HT-29 (cell line): ENCODE results near the gene COL18A1. TPM values are rescaled to one million over a fixed set of nuclear protein-coding genes. Genes with fewer than 3 reads are reported as not detected.

ENCODE experiments used
- DNase-seq: peaks from one replicate; pipeline ENCODE4 v3.0.0-alpha.2; 2015; ENCODE audit warnings: low spot score
- total RNA-seq: library from RNA; depleted of rRNA; stranded (reverse); fragments of >200 nt; shearing (Covaris generic); gene quantifications from 2 replicates; pipeline ENCODE4 v1.2.3, GENCODE V29; 2014

The COL18A1 gene
- total RNA-seq, 1 experiment from 2014 or later = 27.7 TPM

- no peak for DNase-seq
These were observed 126.6 kb downstream of the COL18A1 start for GRCh38 chr21:45531393-45532215.

- DNase-seq = no peak
These were observed 127.9 kb downstream of the COL18A1 start for GRCh38 chr21:45532826-45533360.

GRCh38 chr21:45533361-45533845, 128.4 kb downstream of the COL18A1 start:
- DNase-seq = no peak

DNA sequence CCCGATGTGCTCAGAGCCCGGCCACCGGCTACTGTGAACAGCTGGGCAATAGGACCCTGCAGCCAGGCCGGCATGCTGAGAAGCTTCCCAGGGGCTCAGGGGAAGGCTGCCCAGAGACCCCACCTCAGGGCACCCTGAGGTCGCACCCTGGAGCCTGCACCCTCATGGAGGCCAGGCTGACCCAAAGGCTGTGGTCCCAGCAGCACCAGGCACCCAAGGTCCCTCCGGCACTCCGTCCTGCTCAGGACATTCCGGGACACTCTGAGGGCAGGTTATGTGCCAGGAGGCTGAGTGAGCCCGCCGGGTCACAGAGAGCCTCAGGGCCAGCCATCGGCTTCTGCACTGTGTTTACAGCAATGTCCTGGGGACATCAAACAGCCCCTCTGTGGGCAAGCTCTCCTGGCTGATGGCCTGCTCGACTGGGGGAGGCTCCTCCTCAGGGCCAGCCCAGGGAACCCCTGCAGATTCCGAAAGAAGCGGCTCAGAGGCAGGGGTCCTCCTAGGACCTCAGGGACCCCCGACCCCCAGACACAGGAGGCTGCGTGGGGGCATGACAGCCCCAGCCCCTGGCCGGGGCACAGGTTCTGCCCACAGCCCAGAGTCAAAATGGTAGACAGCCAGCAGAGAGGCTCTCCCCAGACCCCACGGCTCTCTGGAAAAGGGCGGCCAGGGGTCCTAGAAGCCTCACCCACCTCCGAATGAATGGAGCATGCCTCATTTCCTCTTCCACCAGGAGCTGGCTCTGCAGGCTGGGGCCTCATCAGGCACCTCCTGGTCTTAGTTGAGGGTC, 129.1 kb downstream of the COL18A1 start:
- peak; percentile 26 for DNase-seq

DNA sequence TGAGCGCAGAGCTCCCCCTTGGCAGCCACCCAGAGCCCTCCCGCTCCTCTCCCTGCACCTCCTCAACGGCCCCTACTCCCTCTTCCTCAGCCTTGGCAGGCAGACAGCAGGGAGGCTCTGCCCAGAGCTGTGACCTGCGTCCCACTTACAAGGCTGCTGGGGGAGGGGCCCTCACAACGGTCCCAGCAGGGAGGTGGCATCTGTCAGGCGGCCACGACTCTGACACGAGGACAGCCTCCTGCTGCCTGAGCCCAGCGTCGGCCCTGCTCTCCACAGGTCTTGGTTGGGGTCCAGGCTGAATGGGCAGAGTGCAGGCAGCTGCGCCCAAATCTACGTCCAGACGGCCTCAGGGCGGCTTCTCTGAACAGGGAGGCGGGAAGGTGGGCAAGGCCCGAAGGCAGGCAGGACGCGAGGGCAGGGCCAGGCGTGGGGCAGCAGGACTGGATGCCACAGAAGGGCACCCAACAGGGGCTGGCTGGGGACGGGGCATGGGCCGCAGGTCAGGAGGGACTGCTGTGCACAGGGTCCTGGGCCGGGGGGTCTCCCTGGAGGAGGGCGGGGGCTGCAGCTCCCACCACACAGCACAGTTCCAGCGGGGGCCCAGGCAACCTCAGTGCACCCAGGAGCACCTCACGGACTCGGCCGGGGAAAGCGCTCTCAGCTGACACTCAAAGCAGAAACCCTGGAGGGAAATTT, 129.8 kb downstream of the COL18A1 start:
- peak; percentile 68 for DNase-seq

- DNase-seq = no peak
These were observed 130.5 kb downstream of the COL18A1 start for GRCh38 chr21:45535341-45536081.

GRCh38 chr21:45536301-45537081, 131.5 kb downstream of the COL18A1 start:
- DNase-seq = no peak

DNA sequence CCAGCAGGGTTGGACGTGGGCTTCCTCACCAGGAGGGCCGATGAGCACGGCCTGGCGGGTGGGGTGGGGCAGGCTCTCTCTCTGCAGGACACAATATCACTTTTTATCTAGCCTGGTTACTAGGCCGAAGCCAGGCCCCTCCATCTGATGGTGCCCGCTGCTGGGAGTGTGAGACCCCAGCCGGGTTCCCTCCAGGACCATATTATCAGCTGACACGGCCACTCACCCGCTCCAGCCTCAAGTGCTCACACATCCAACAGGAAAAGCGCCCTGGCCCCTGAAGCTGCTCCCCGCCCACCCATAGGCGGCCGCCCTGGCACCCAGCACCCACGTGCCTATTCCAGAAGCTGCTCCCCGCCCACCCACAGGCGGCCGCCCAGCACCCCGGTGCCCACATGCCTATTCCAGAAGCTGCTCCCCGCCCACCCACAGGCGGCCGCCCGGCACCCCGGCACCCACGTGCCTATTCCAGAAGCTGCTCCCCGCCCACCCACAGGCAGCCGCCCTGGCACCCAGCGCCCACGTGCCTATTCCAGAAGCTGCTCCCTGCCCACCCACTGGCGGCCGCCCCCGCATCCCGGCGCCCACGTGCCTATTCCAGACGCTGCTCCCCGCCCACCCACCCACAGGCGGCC, 132.3 kb downstream of the COL18A1 start:
- DNase-seq = no peak

DNA sequence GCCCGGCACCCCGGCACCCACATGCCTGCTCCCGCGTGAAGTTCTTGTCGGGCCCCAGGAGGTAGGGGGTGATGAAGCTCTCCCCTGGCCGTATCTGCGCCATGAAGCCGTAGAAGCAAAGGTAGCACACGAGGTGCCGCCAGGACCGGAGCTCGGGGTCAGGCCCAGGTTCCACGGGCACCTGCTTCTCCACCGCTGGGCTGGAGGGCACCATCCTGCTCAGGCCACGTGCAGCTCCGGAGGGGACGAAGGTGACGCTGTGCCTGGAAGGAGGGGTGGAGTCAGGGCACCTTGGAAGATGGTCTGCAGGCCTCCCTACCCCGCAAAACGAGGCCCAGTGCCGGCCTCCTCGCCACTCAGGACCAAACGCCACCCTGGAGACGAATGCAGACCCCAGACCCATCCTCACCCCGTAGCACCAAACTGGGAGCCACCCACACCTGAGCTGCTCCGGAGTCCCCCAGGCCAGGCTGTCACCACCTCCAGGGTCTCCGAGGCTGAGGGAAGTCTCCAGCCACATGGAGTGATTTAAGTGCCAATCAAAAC, 132.9 kb downstream of the COL18A1 start:
- no peak for DNase-seq

DNA sequence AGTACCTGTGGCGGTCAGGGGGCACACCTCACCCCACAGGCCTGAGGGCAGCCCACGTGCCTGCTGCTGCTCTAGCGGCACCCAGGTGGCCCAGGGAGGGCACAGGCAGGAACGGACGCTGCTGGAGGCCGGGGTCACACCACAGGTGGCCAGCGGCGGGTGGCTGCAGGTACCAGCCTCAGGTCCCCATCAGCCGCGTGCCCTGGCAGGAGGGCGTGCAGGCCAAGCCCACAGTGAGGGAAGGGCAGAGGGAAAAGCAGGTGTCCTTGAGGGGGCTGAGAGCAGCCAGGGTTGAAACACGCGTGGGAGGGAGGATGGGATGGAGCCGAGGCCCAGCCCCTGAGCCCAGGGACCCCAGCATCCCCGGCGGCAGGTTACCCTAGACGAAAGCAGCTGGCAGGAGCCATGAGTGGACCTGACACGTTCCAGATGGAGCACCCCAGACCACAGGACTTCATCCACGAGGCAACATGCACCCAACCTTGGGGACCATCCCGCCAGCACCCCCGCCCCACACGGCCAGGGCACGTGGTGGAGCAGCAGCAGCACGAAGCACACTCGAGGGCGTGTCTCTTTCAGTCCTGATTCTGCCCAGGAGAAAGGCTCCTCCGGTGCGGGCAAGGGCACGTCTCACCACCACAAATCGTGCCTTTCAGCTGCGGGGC, 133.5 kb downstream of the COL18A1 start:
- no peak for DNase-seq

GRCh38 chr21:45539046-45539795, 134.3 kb downstream of the COL18A1 start:
- no peak for DNase-seq

DNA sequence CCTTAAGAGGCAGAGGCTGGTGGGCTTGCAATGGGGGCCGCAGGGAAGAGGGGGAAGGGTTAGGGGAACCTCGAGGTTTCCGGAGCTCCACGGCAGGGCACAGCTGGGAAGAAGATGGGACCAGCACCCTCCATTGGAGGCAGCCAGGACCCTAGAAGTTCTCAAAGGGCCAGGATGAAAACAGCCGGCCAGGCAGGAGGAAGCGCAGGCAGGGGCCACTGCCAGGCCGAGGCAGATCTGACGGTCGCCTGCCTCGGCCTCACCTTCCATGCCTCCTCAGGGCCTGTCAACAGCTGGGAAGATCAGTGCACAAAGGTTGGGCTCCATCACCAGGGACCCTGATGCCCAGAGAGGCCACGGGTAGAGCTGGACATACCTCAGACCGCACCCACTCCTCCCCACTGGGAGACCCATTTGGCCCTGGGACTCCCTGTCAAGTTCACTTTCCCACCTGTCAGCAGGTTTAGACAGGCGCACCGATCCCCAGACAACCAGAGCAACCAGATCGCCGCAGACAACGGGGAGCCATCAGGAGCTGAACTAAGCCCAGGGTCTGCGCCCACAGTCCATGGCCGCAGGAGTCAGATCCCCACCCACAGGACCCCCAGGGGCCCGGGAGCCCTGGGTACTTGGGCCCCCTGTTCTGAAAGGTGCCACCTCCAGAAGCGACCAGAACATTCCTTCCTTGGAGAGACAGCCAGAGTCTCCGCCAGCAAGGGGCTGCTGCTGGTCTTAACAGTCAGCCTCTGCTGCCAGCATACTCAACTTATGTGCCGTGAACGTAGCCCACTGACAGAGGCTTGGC, 135.0 kb downstream of the COL18A1 start:
- no peak for DNase-seq

- DNase-seq = no peak
These were observed 135.6 kb downstream of the COL18A1 start for GRCh38 chr21:45540601-45540970.

GRCh38 chr21:45541221-45542039, 136.5 kb downstream of the COL18A1 start:
- DNase-seq = peak; percentile 45

DNA sequence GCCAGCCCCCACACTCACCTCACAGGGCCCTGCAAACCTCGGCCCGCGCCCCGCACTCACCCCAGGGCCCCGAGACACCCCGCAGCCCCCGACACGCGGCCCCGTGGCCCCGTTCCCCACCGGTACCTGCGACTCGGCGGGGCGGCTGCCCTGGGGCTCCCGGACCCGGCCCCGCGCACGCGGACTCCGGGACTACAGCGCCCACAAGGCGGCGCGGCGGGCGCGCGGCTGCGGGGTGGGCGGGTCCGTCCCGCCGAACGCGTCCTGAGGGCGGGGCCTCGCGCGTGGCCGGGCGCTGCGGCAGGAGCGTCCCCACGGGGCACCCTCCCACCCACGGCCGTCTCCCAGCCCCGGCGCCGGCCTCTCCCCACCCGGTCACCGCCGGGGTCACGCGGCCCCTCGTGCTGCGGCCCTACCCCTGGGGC, 137.3 kb downstream of the COL18A1 start, which contains the start of gene SLC19A1:
Gene SLC19A1 (minus strand): TSS at position 199 of the 425 bp plus-strand sequence. CDS start 4,481 bp downstream, outside the sequence.
- peak; percentile 38 for DNase-seq
